Bronchial epithelial cell (primary cell): ENCODE data around the gene RNFT2. TPM values are rescaled to one million over a fixed set of nuclear protein-coding genes. Genes with fewer than 3 reads are reported as not detected.
A peak's percentile ranks its signal among the peaks of the same experiment; 100 is the strongest.

Source experiments
- DNase-seq: peaks from one replicate; pipeline ENCODE4 v3.0.0-alpha.2; 2010; ENCODE audit warnings: low read depth
- FAIRE-seq: peaks from 2 replicates; lab custom pipeline; 2011; peaks lifted over from hg19 to GRCh38; lab: Jason Lieb, UNC
- H3K27me3 ChIP-seq: 2 replicates; pipeline ENCODE4 v1.5.1; 2011; ENCODE audit warnings: low read length; ENCODE audit not compliant: control insufficient read depth, insufficient read depth
- H3K36me3 ChIP-seq: 2 replicates; pipeline ENCODE4 v1.5.1; 2011; ENCODE audit warnings: low read length; ENCODE audit not compliant: control insufficient read depth, insufficient read depth
- H3K4me3 ChIP-seq: 2 replicates; pipeline ENCODE4 v1.5.1; 2011; ENCODE audit warnings: mild to moderate bottlenecking, low read depth, low read length, control low read depth
- CTCF ChIP-seq: IDR thresholded peaks from 2 replicates; pipeline ENCODE4 v1.5.1; 2011; ENCODE audit warnings: mild to moderate bottlenecking, moderate library complexity, low read length, control low read depth, inconsistent platforms; ENCODE audit not compliant: insufficient read depth, severe bottlenecking
- total RNA-seq: library from RNA; depleted of rRNA; stranded (reverse); fragments of >200 nt; gene quantifications from 2 replicates; pipeline ENCODE4 v1.2.1, GENCODE V29; 2014

RNFT2 gene
- total RNA-seq, 1 donor from 2014 or later, result 0.26 TPM

- FAIRE-seq, result no peak
- TF ChIP-seq CTCF, result no peak
- no peak overlapping the region for H3K4me3 ChIP-seq
- DNase-seq, result no peak
- H3K27me3 ChIP-seq, result no peaks in the 10 kb centered on the region
- no peaks in the 10 kb centered on the region for H3K36me3 ChIP-seq
These were observed 95.4 kb downstream of the RNFT2 start for GRCh38 chr12:116833474-116833873.

- no peak for TF ChIP-seq CTCF
- DNase-seq, result no peak
- Histone ChIP-seq H3K27me3 (no peaks in the 10 kb centered on the region), H3K4me3 (no peak overlapping the region), H3K36me3 (no peaks in the 10 kb centered on the region)
- FAIRE-seq, result no peak
These were observed 97.4 kb downstream of the RNFT2 start for GRCh38 chr12:116835484-116835883.

- no peak for FAIRE-seq
These were observed 99.0 kb downstream of the RNFT2 start for GRCh38 chr12:116837097-116837496.

GRCh38 chr12:116838365-116838764, 100.2 kb downstream of the RNFT2 start:
- DNase-seq, result no peak
- FAIRE-seq, result peak; percentile 47
- Histone ChIP-seq H3K27me3 (no peaks in the 10 kb centered on the region), H3K36me3 (no peaks in the 10 kb centered on the region), H3K4me3 (no peak overlapping the region)
- no peak for TF ChIP-seq CTCF

More at GRCh38 chr12:116837097-116837496, 99.0 kb downstream of the RNFT2 start:
- H3K36me3 ChIP-seq, result no peaks in the 10 kb centered on the region
- no peak for DNase-seq
- no peak for TF ChIP-seq CTCF
- H3K27me3 ChIP-seq, result no peaks in the 10 kb centered on the region
- no peak overlapping the region for H3K4me3 ChIP-seq

GRCh38 chr12:116839287-116839830, 101.2 kb downstream of the RNFT2 start:
- H3K27me3 ChIP-seq, result no peaks in the 10 kb centered on the region
- no peak for FAIRE-seq
- no peak overlapping the region for H3K4me3 ChIP-seq

More at GRCh38 chr12:116839287-116839830, 101.2 kb downstream of the RNFT2 start:
- TF ChIP-seq CTCF, result no peak
- DNase-seq, result no peak
- H3K36me3 ChIP-seq, result no peaks in the 10 kb centered on the region
